HG02852 (cell line): Measurements from ENCODE around the gene UGGT2.

Source experiments
- ATAC-seq: cut with Tn5 transposase; IDR thresholded peaks from one replicate; pipeline ENCODE4 v1.9.1; 2021; ENCODE audit warnings: mild to moderate bottlenecking, moderate library complexity; ENCODE audit not compliant: unreplicated experiment

Gene UGGT2

DNA sequence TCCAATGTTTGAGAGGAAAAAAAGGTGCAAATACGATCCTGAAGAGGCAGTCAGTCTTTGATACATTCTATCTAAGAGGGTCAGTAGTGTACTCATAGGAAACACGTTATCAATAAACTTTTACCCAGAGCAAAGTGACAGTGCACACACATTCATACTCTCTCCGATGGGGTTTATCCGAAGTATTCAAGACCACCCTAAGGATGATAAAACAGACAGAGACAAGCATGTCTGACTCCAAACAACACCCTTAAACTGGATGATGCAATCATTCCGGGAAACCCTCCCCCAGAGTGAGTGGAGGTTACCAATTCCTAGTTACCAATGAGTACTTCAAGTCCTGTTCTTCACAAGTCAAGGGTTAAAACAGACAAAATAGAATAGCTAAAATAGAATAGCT is 297.1 kb downstream of the UGGT2 start:
- no peak for ATAC-seq

DNA sequence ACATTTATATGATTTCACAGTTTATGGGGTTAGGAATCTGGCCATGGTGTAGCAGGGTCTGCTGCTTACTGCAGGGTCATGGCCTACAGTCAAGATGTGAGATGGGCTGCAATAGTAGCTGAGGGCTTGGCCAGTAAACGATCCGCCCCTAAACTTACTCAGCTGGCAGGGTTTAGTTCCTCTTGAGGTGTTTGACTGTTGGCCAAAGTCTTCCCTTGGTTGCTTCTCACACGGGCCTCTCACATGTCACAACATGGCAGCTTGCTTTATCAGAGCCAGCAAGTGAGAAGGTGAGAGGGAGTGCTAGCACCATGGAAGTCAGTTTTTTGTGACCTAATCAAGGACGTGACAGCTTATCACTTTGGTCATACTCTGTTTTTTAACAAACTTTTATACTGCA is 299.1 kb downstream of the UGGT2 start:
- no peak for ATAC-seq

DNA sequence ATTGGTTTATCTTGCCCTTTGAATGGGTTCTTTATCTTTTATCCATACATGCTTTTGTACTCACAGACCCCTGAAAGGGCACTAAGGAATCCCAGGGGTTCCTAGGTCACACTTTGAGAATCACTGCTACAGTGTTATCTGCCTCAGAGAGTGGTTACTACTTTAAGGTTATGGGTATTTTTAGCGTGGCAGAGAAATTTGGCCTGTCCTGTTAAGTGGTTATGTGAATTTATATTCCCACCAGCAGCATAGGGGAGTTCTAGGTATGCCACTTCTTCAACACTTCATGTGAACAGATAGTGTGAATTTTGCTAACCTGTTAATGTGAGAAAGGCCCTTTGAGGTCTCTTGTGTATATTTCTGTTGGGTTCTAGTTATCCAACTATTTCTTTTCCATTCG is 300.5 kb downstream of the UGGT2 start:
- no peak for ATAC-seq
